ENCODE measurements around the gene KCTD20. TPM values are rescaled to one million over a fixed set of nuclear protein-coding genes. Genes with fewer than 3 reads are reported as not detected.
A peak's percentile ranks its signal among the peaks of the same experiment; 100 is the strongest.

Gene KCTD20
- total and polyA plus RNA-seq, 9 of the 15 experiments (the other 6 are each of a cell fraction or from before 2014, with no cell fraction given): 28.9 to 160 (median 70.6) TPM

- peak in 1 of 2 experiments; percentile 48; a peak in 1 of 4 replicates for TF ChIP-seq MLLT1 (IDR thresholded peaks at IDR 0.05)
- no peak for TF ChIP-seq TSC22D4 (tag; IDR thresholded peaks at IDR 0.05)
- TF ChIP-seq BDP1 (IDR thresholded peaks at IDR 0.05; ENCODE audit: insufficient read depth, insufficient read length): no peak
- TF ChIP-seq HMGXB4 (CRISPR knock-in tag; IDR thresholded peaks at IDR 0.05): no peak
- TF ChIP-seq BRCA1 (IDR thresholded peaks at IDR 0.05): no peak
- no peak for TF ChIP-seq BRCA1 (CRISPR knock-in tag; IDR thresholded peaks at IDR 0.05)
- TF ChIP-seq HCFC1 (IDR thresholded peaks at IDR 0.05; ENCODE audit: low read depth, low read length): no peak
- peak; percentile 82; the same call in 1 of the 2 replicates for TF ChIP-seq LCOR (CRISPR knock-in tag; IDR thresholded peaks at IDR 0.05)
- TF ChIP-seq E2F6 (IDR thresholded peaks at IDR 0.05; ENCODE audit: borderline replicate concordance in 1 of 2, extremely low read depth in 1 of 2, insufficient read depth in 1 of 2, insufficient read length in 1 of 2, low read depth in 1 of 2, low read length in 1 of 2, poor library complexity in 1 of 2, severe bottlenecking in 1 of 2): no peak
- no peak for TF ChIP-seq PTRF (tag; IDR thresholded peaks at IDR 0.05)
- no peak for TF ChIP-seq ZNF354B (CRISPR knock-in tag; IDR thresholded peaks at IDR 0.05)
- no peak for TF ChIP-seq CBFB (CRISPR knock-in tag; IDR thresholded peaks at IDR 0.05)
- TF ChIP-seq ZNF311 (CRISPR knock-in tag; IDR thresholded peaks at IDR 0.05): no peak
- TF ChIP-seq ZNF274 (IDR thresholded peaks at IDR 0.05; ENCODE audit: borderline replicate concordance, low read depth, low read length): no peak
- no peak for TF ChIP-seq WHSC1 (IDR thresholded peaks at IDR 0.05; ENCODE audit: low read length)
- peak; percentile 95 for TF ChIP-seq CBFA2T2 (conservative IDR thresholded peaks at IDR 0.05)
- peak; percentile 59 for TF ChIP-seq BHLHE40 (IDR thresholded peaks at IDR 0.05; ENCODE audit: low read length)
- peak; percentile 43; the same call in 1 of the 2 replicates for TF ChIP-seq MYNN (IDR thresholded peaks at IDR 0.05)
- no peak for TF ChIP-seq MYNN (CRISPR knock-in tag; IDR thresholded peaks at IDR 0.05)
- TF ChIP-seq ZNF395 (CRISPR knock-in tag; IDR thresholded peaks at IDR 0.05): peak; percentile 74; the same call in 1 of the 2 replicates
- no peak for TF ChIP-seq MCM2 (IDR thresholded peaks at IDR 0.05; ENCODE audit: low read depth)
- TF ChIP-seq ASH1L (IDR thresholded peaks at IDR 0.05; ENCODE audit: borderline replicate concordance, low read depth, partially characterized antibody): no peak
- TF ChIP-seq ARID1B (IDR thresholded peaks at IDR 0.05): peak; percentile 94
- peak; percentile 19 to 45; a peak in 1 of 4 replicates for TF ChIP-seq MAZ (CRISPR knock-in tag; conservative IDR thresholded peaks at IDR 0.05 in 1 of 2, IDR thresholded peaks at IDR 0.05 in 1 of 2)
- TF ChIP-seq KAT2B (IDR thresholded peaks at IDR 0.05; ENCODE audit: low read depth, low read length): no peak
Measured at GRCh38 chr6:36478051-36478526, 35.3 kb downstream of the KCTD20 start (continued).
